ENCODE results near the gene IL1RAP. TPM values are rescaled to one million over a fixed set of nuclear protein-coding genes. Genes with fewer than 3 reads are reported as not detected.

The IL1RAP gene
- total and polyA plus RNA-seq, 2 experiments from 2014 or later: 3.6 to 5.0 TPM

DNA sequence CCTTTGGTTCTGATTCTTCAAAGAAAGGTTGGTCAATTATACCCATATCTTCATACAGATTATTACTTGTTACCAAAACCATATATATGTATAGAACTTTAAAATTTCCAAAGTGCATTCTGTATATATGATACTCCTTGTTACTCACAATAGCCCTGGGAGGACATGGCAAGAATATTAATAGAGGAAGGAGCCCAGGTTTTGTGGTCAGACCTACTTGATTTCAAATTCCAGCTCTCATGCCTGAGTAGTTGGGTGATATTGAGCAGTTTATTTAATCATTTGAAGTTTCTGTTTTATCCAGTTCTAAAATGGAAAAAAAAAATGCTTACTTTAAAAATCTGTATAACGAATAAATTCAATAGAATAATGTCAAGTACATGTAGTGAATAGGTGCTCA lies 2.5 kb downstream of the IL1RAP start:
- Mint-ChIP-seq H3K4me1 (peaks cover 14% of the 10 kb centered on the region), H3K27ac (no peak overlapping the region), H3K4me3 (no peak overlapping the region), H3K36me3 (ENCODE audit: low read depth) (no peaks in the 10 kb centered on the region; the same call in 2 of the 3 replicates), H3K27me3 (ENCODE audit: insufficient read depth, low read depth, poor library complexity) (peaks cover 19% of the 10 kb centered on the region), H3K9me3 (no peaks in the 10 kb centered on the region)
- Histone ChIP-seq H3K79me2 (replicated peaks; ENCODE audit: insufficient read depth) (no peaks in the 10 kb centered on the region), H3K27ac (ENCODE audit: low read depth) (no peak overlapping the region), H4K20me1 (replicated peaks; ENCODE audit: insufficient read depth) (no peaks in the 10 kb centered on the region), H3K36me3 (ENCODE audit: insufficient read depth) (no peaks in the 10 kb centered on the region), H3K9me2 (ENCODE audit: insufficient read depth) (no peaks in the 10 kb centered on the region), H3F3A (replicated peaks; ENCODE audit: low read depth) (no peaks in the 10 kb centered on the region), H3K4me2 (no peak overlapping the region), H3K4me1 (ENCODE audit: insufficient read depth) (peaks cover 7% of the 10 kb centered on the region; the same call in 1 of the 2 replicates), H2AFZ (no peak overlapping the region), H3K4me3 (no peak overlapping the region), H3K27me3 (ENCODE audit: insufficient read depth) (peaks cover 43% of the 10 kb centered on the region)
- no peak for DNase-seq (ENCODE audit: low spot score)
- ATAC-seq: no peak
- TF ChIP-seq JUNB (IDR thresholded peaks at IDR 0.05; ENCODE audit: unreplicated experiment): no peak

DNA sequence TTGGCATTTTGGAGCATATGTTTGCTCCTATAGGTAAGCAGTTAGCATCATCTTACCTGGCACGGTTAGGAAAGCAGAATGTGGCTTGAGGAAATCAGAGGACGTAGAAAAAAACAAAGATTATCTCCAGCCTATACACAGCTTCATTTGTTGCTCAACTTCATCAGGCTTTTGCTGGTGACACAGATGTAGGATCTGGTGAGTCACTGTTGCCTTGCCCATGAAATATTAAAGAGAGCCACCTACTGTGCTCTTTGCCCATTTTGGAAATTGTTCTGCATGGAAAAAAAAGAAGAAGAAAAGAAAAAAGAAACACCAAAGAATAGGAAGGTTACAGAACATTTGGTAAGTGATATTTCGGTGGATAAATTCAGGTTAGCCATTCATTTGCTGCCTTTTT lies 3.8 kb downstream of the IL1RAP start:
- peaks cover 18% of the 10 kb centered on the region for H3K27me3 Mint-ChIP-seq (ENCODE audit: insufficient read depth, low read depth, poor library complexity)
- no peak for DNase-seq (ENCODE audit: low spot score)
- H3K9me3 Mint-ChIP-seq: no peaks in the 10 kb centered on the region
- Histone ChIP-seq H3K27me3 (ENCODE audit: insufficient read depth) (peaks cover 31% of the 10 kb centered on the region), H3K36me3 (ENCODE audit: insufficient read depth) (no peaks in the 10 kb centered on the region), H3K79me2 (replicated peaks; ENCODE audit: insufficient read depth) (no peaks in the 10 kb centered on the region), H4K20me1 (replicated peaks; ENCODE audit: insufficient read depth) (no peaks in the 10 kb centered on the region), H3F3A (replicated peaks; ENCODE audit: low read depth) (no peaks in the 10 kb centered on the region), H2AFZ (no peak overlapping the region), H3K9me2 (ENCODE audit: insufficient read depth) (no peaks in the 10 kb centered on the region), H3K4me2 (no peak overlapping the region), H3K4me3 (no peak overlapping the region), H3K4me1 (ENCODE audit: insufficient read depth) (peaks cover 11% of the 10 kb centered on the region; the same call in 1 of the 2 replicates), H3K27ac (ENCODE audit: low read depth) (no peak overlapping the region)
- ATAC-seq: no peak
- H3K36me3 Mint-ChIP-seq (ENCODE audit: low read depth): no peaks in the 10 kb centered on the region; the same call in 2 of the 3 replicates
- H3K27ac Mint-ChIP-seq: no peak overlapping the region
- H3K4me3 Mint-ChIP-seq: no peak overlapping the region
- H3K4me1 Mint-ChIP-seq: peaks cover 18% of the 10 kb centered on the region
- TF ChIP-seq ZNF114 (CRISPR knock-in tag; IDR thresholded peaks at IDR 0.05): no peak
- no peak for TF ChIP-seq EZH2phosphoT487 (IDR thresholded peaks at IDR 0.05; ENCODE audit: unreplicated experiment)
- no peak for TF ChIP-seq JUNB (IDR thresholded peaks at IDR 0.05; ENCODE audit: unreplicated experiment)
- no peak for TF ChIP-seq EZH2 (IDR thresholded peaks at IDR 0.05; ENCODE audit: low read depth, unreplicated experiment)
- no peak for TF ChIP-seq STAT1 (IDR thresholded peaks at IDR 0.05; ENCODE audit: unreplicated experiment)
- TF ChIP-seq, protein P1, sequence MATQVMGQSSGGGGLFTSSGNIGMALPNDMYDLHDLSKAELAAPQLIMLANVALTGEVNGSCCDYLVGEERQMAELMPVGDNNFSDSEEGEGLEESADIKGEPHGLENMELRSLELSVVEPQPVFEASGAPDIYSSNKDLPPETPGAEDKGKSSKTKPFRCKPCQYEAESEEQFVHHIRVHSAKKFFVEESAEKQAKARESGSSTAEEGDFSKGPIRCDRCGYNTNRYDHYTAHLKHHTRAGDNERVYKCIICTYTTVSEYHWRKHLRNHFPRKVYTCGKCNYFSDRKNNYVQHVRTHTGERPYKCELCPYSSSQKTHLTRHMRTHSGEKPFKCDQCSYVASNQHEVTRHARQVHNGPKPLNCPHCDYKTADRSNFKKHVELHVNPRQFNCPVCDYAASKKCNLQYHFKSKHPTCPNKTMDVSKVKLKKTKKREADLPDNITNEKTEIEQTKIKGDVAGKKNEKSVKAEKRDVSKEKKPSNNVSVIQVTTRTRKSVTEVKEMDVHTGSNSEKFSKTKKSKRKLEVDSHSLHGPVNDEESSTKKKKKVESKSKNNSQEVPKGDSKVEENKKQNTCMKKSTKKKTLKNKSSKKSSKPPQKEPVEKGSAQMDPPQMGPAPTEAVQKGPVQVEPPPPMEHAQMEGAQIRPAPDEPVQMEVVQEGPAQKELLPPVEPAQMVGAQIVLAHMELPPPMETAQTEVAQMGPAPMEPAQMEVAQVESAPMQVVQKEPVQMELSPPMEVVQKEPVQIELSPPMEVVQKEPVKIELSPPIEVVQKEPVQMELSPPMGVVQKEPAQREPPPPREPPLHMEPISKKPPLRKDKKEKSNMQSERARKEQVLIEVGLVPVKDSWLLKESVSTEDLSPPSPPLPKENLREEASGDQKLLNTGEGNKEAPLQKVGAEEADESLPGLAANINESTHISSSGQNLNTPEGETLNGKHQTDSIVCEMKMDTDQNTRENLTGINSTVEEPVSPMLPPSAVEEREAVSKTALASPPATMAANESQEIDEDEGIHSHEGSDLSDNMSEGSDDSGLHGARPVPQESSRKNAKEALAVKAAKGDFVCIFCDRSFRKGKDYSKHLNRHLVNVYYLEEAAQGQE (IDR thresholded peaks at IDR 0.05; ENCODE audit: unreplicated experiment): no peak
- no peak for TF ChIP-seq NANOG (IDR thresholded peaks at IDR 0.05; ENCODE audit: borderline replicate concordance)
- TF ChIP-seq, protein P2, sequence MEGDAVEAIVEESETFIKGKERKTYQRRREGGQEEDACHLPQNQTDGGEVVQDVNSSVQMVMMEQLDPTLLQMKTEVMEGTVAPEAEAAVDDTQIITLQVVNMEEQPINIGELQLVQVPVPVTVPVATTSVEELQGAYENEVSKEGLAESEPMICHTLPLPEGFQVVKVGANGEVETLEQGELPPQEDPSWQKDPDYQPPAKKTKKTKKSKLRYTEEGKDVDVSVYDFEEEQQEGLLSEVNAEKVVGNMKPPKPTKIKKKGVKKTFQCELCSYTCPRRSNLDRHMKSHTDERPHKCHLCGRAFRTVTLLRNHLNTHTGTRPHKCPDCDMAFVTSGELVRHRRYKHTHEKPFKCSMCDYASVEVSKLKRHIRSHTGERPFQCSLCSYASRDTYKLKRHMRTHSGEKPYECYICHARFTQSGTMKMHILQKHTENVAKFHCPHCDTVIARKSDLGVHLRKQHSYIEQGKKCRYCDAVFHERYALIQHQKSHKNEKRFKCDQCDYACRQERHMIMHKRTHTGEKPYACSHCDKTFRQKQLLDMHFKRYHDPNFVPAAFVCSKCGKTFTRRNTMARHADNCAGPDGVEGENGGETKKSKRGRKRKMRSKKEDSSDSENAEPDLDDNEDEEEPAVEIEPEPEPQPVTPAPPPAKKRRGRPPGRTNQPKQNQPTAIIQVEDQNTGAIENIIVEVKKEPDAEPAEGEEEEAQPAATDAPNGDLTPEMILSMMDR (conservative IDR thresholded peaks at IDR 0.05; ENCODE audit: low read depth in 2 of 2): no peak
- no peak for TF ChIP-seq CREB1 (CRISPR knock-in tag; IDR thresholded peaks at IDR 0.05; ENCODE audit: low read depth)
- TF ChIP-seq ZNF331 (CRISPR knock-in tag; IDR thresholded peaks at IDR 0.05; ENCODE audit: low read depth): no peak
- TF ChIP-seq, protein P3, sequence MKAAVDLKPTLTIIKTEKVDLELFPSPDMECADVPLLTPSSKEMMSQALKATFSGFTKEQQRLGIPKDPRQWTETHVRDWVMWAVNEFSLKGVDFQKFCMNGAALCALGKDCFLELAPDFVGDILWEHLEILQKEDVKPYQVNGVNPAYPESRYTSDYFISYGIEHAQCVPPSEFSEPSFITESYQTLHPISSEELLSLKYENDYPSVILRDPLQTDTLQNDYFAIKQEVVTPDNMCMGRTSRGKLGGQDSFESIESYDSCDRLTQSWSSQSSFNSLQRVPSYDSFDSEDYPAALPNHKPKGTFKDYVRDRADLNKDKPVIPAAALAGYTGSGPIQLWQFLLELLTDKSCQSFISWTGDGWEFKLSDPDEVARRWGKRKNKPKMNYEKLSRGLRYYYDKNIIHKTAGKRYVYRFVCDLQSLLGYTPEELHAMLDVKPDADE (IDR thresholded peaks at IDR 0.05): no peak
- no peak for TF ChIP-seq POLR2AphosphoS5 (IDR thresholded peaks at IDR 0.05; ENCODE audit: low read depth)
